Sigmoid colon (tissue), 7 donors: ENCODE measurements around the gene ATXN2L. TPM values are rescaled to one million over a fixed set of nuclear protein-coding genes. Genes with fewer than 3 reads are reported as not detected.
A peak's percentile ranks its signal among the peaks of the same experiment; 100 is the strongest.
"Not testable (repeated sequence)": the region's sequence is repeated elsewhere in the genome, so short reads cannot be mapped to it uniquely, and the experiment has no call there.

ENCODE experiments used
- DNase-seq: peaks from one replicate; pipeline ENCODE4 v3.0.0-alpha.2; 2019
- H3K27ac ChIP-seq, 4 donors: fragments of 200-600 bp; sonication (generic); one replicate each; pipeline ENCODE4 v1.5.1; 2016 to 2019; ENCODE audit warnings: mild to moderate bottlenecking in 1 of 4
- H3K27me3 ChIP-seq, 3 donors: fragments of 200-600 bp; sonication (generic); one replicate each; pipeline ENCODE4 v1.5.1; 2019; ENCODE audit warnings: mild to moderate bottlenecking in 1 of 3
- H3K36me3 ChIP-seq, 4 donors: fragments of 200-600 bp; sonication (generic); one replicate each; pipeline ENCODE4 v1.5.1; 2016 to 2019
- H3K4me1 ChIP-seq, 4 donors: fragments of 200-600 bp; sonication (generic); one replicate each; pipeline ENCODE4 v1.5.1; 2017 to 2019
- H3K4me3 ChIP-seq, 4 donors: fragments of 200-600 bp; sonication (generic); one replicate each; pipeline ENCODE4 v1.5.1; 2017 to 2019; ENCODE audit warnings: mild to moderate bottlenecking in 2 of 4, moderate library complexity in 1 of 4
- H3K9me3 ChIP-seq, 4 donors: fragments of 200-600 bp in 3 of 4; sonication (generic) in 3 of 4; one replicate each; pipeline versions ENCODE4 v1.5.1 to v1.6.1; 2013 to 2019
- CTCF ChIP-seq, 4 experiments: fragments of 450-650 bp in 3 of 4; fragments of 200-600 bp in 1 of 4; IDR thresholded peaks; one replicate each; pipeline ENCODE4 v1.5.1; 2016 to 2019; ENCODE audit warnings: antibody characterized with exemption in 4 of 4, mild to moderate bottlenecking in 3 of 4, moderate library complexity in 2 of 4
- EP300 ChIP-seq, 4 donors: sonication (generic); formaldehyde crosslinking; IDR thresholded peaks; one replicate each; pipeline ENCODE4 v1.6.1; 2017; ENCODE audit warnings: antibody characterized with exemption in 4 of 4
- POLR2A ChIP-seq, 2 donors: fragments of 450-650 bp; IDR thresholded peaks; one replicate each; pipeline ENCODE4 v1.6.1; 2016; ENCODE audit warnings: antibody characterized with exemption in 2 of 2, mild to moderate bottlenecking in 2 of 2, moderate library complexity in 2 of 2
- POLR2AphosphoS5 ChIP-seq, 4 donors: sonication (generic); formaldehyde crosslinking; IDR thresholded peaks; one replicate each; pipeline ENCODE4 v1.6.1; 2017; ENCODE audit warnings: antibody characterized with exemption in 4 of 4
- WGBS, 2 donors: extraction: QIAGEN DNeasy Blood & Tissue Kit; methylation state at CpG; one replicate each; pipeline ENCODE4 v1.1.7; 2013; 5-methylcytosine and 5-hydroxymethylcytosine counted together
- intact Hi-C: fragments of 100-400 bp; cut with DNase I; formaldehyde crosslinking; loops from one replicate; pipeline ENCODE4 v1.15.1; 2023
- polyA plus RNA-seq, 3 donors: library from polyadenylated mRNA; stranded (reverse); fragments of 200-250 nt; gene quantifications; one replicate each; pipeline ENCODE4 v1.2.3, GENCODE V29; 2013
- total RNA-seq, 4 donors: library from RNA; depleted of rRNA; stranded (reverse); fragments of >200 nt; gene quantifications; one replicate each; pipeline ENCODE4 v1.1.0, GENCODE V29; 2016
- donor health status: healthy with polysubstance abuse.
- donor health status: Bipolar disorder and iron deficiency.
- donor health status: healthy.

ATXN2L gene
- total and polyA plus RNA-seq, 7 donors, result 25.9 to 89.9 (median 51.7) TPM

DNA sequence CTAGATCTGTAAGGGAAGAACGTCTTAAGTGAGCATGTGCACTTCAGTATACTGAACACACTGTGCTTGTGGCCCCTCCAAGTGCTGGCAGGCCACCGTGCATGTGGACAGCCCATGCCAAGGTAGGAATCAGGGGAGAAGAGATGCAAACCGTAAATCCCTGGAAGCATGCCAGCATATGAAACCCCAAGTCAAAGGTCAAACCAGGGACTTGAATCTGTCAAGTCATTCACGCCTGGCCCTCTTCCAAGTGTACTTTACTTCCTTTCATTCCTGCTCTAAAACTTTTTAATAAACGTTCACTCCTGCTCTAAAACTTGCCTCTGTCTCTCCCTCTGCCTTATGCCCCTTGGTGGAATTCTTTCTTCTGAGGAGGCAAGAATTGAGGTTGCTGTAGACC lies 2.8 kb upstream of the ATXN2L start:
- no peak for TF ChIP-seq POLR2AphosphoS5 (IDR thresholded peaks at IDR 0.05)
- no peak for TF ChIP-seq POLR2A (IDR thresholded peaks at IDR 0.05)
- no peak for TF ChIP-seq EP300 (IDR thresholded peaks at IDR 0.05)
- no peak for TF ChIP-seq CTCF (IDR thresholded peaks at IDR 0.05)
- intact Hi-C loops, result no loop called here
- 40 to 73% methylated on average over 5 of the region's 5 CpGs for WGBS, 2 donors
- Histone ChIP-seq H3K4me3 (no peak overlapping the region), H3K9me3 (no peaks in the 10 kb centered on the region), H3K36me3 (no peaks in the 10 kb centered on the region), H3K27ac (no peak overlapping the region), H3K27me3 (no peaks in the 10 kb centered on the region), H3K4me1 (peaks cover 0 to 14% (median 12%) of the 10 kb centered on the region in 4 donors)
- peak; percentile 61 for DNase-seq

DNA sequence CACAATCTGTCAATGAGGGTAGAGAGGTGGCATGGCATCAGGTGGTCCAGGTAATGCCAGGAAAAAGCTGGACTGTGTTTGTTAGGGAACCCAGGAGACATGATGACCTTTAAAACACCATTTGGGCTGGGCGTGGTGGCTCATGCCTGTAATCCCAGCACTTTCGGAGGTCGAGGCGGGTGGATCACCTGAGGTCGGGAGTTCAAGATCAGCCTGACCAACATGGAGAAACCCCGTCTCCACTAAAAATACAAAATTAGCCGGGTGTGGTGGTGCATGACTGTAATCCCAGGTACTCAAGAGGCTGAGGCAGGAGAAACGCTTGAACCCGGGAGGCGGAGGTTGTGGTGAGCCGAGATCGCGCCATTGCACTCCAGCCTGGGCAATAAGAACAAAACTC lies 2.3 kb upstream of the ATXN2L start:
- H3K27me3 ChIP-seq, H3K27ac ChIP-seq, intact Hi-C loops, H3K36me3 ChIP-seq, H3K4me3 ChIP-seq, H3K9me3 ChIP-seq: not testable (repeated sequence)
- WGBS, 2 donors, result 80 to 91% methylated on average over 13 of the region's 13 CpGs
- peaks cover 0 to 19% (median 17%) of the 10 kb centered on the region in 4 donors for H3K4me1 ChIP-seq
- peak; percentile 32 for DNase-seq

DNA sequence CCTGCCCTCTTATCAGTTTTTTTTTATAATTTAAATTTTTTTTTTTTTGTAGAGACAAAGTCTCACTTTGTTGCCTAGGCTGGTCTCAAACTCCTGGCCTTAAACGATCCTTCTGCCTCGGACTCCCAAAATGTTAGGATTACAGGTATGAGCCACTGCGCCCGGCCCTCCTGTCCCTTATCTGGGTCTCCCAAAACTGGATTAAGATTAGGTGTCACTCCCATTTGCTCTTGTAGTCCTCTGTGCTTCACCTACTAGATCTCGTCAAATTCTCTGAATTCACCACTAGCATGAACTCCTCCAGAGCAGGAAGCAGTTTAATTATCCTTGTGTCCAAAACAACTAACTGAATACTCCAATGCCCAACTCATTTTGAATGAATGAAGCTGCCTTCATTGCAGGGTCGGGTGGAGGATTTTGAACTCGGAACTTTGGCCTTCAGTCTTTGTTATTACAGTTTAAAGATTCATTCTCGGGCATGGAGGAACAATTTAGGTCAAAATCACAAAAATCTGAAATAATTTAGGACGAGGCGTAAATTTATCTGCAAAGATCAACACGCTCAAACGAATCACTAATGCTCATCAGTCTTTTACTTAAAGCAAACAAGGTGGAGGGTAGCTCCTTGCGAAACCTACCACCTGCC lies 802 bp upstream of the ATXN2L start:
- WGBS, 2 donors, result 23 to 33% methylated on average over 13 of the region's 13 CpGs
- Histone ChIP-seq H3K36me3 (peaks cover 3 to 18% (median 12%) of the 10 kb centered on the region in 4 donors), H3K4me1 (peaks cover 0 to 25% (median 24%) of the 10 kb centered on the region in 4 donors), H3K27me3 (no peaks in the 10 kb centered on the region), H3K9me3 (no peaks in the 10 kb centered on the region), H3K27ac (peak overlapping the region; percentile 97 to 100 (median 100)), H3K4me3 (peak overlapping the region; percentile 92 to 100 (median 98))
- intact Hi-C loops, result no loop called here
- peak in 1 of 4 experiments; percentile 40 for TF ChIP-seq CTCF (IDR thresholded peaks at IDR 0.05)
- TF ChIP-seq POLR2AphosphoS5 (IDR thresholded peaks at IDR 0.05), result no peak
- no peak for DNase-seq

DNA sequence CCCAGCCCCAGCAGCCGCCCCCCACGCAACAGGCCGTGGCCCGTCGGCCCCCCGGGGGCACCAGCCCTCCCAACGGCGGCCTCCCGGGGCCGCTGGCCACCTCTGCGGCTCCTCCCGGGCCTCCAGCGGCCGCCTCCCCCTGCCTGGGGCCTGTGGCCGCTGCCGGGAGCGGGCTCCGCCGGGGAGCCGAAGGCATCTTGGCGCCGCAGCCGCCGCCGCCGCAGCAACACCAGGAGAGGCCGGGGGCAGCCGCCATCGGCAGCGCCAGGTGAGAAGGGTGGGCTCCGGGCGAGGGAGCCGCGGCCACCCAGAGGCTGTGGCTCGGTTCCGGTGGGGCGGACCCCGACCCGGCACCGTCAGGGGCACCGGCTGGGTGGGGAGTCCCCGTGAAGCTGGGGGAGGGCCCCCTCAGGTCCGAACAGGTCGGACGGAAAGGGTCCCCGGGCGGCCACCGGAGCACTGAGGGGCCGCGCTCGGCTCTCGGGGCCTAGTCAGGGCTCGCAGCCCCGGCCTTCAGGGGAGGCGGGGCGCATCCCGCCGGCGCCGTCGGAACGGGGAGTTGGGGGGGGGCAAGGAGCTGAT lies 583 bp downstream of the ATXN2L start:
- peaks cover 0 to 25% (median 24%) of the 10 kb centered on the region in 4 donors for H3K4me1 ChIP-seq
- TF ChIP-seq EP300 (IDR thresholded peaks at IDR 0.05) (no peak), POLR2A (IDR thresholded peaks at IDR 0.05) (peak; percentile 13 to 19)
- DNase-seq, result no peak
- H3K36me3 ChIP-seq, result peaks cover 3 to 32% (median 25%) of the 10 kb centered on the region in 4 donors
- H3K27me3 ChIP-seq, result no peaks in the 10 kb centered on the region
- 0 to 1% methylated on average over 62 of the region's 62 CpGs for WGBS, 2 donors
- intact Hi-C loops, result loop anchor here (1.0 kb wide), 1 partner anchor 102 kb away; the partner anchor contains the start of gene RABEP2
- H3K9me3 ChIP-seq, result no peaks in the 10 kb centered on the region
- H3K4me3 ChIP-seq, result peak overlapping the region; percentile 92 to 100 (median 98)
- peak overlapping the region; percentile 97 to 100 (median 100) for H3K27ac ChIP-seq

DNA sequence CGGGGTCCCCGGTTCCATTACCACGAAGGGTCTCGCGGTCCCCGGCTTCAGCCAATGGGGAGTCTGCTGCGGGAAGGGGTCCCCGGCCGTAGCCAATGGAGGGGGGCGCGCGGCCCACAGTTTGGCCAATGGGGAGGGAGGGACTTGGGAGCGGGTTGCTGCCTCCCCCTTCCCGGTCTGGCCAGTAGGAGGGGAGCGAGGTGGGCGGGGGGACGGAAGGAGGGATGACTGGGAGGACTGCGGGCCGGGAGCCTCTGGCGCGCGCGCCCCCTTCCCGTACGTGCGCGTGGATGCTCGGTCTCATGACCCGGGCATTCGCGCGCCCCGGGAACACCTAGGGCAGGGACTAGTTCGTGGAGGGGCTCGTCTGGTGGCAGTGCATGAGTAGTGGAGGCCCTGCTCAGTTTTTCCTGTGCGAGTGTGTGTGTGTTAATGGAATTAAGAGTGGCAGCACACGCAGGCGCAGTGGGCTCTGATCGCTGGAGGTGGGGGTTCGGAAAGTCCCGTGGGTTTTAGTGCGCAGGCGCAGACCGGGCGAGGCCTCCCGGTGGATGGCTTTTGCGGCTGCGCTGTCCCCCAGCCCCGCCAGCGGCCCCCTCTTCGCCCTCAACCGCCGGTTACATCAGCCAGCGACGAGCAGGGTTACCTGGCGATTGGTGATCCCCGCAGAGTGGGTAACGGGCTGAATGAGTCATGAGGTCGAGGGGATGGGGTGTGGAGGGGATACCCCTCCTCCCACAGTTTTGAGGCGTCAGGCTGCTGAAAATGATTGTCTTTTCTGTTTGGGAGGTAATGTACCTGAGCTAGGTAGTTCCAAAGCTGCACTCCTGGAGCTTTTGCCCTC lies 1.3 kb downstream of the ATXN2L start:
- TF ChIP-seq POLR2A (IDR thresholded peaks at IDR 0.05) (peak; percentile 7 to 36), POLR2AphosphoS5 (IDR thresholded peaks at IDR 0.05) (peak; percentile 65 to 77 (median 74)), CTCF (IDR thresholded peaks at IDR 0.05) (peak in 1 of 4 experiments; percentile 21), EP300 (IDR thresholded peaks at IDR 0.05) (no peak)
- H3K27ac ChIP-seq, result peak overlapping the region; percentile 97 to 100 (median 100)
- intact Hi-C loops, result loop anchor here (1.0 to 2.0 kb wide), 2 partner anchors 21 to 101 kb away; partner anchors contain the start of gene RABEP2
- H3K36me3 ChIP-seq, result peaks cover 3 to 39% (median 32%) of the 10 kb centered on the region in 4 donors
- 0% methylated on average over 60 of the region's 60 CpGs for WGBS, 2 donors
- peaks cover 0 to 25% (median 24%) of the 10 kb centered on the region in 4 donors for H3K4me1 ChIP-seq
- H3K4me3 ChIP-seq, result peak overlapping the region; percentile 92 to 100 (median 98)
- H3K27me3 ChIP-seq, result no peaks in the 10 kb centered on the region
- peak; percentile 99 for DNase-seq
- no peaks in the 10 kb centered on the region for H3K9me3 ChIP-seq
